ENCODE data around the gene PRM2.
"Not testable (repeated sequence)": the region's sequence is repeated elsewhere in the genome, so short reads cannot be mapped to it uniquely, and the experiment has no call there.

The PRM2 gene

DNA sequence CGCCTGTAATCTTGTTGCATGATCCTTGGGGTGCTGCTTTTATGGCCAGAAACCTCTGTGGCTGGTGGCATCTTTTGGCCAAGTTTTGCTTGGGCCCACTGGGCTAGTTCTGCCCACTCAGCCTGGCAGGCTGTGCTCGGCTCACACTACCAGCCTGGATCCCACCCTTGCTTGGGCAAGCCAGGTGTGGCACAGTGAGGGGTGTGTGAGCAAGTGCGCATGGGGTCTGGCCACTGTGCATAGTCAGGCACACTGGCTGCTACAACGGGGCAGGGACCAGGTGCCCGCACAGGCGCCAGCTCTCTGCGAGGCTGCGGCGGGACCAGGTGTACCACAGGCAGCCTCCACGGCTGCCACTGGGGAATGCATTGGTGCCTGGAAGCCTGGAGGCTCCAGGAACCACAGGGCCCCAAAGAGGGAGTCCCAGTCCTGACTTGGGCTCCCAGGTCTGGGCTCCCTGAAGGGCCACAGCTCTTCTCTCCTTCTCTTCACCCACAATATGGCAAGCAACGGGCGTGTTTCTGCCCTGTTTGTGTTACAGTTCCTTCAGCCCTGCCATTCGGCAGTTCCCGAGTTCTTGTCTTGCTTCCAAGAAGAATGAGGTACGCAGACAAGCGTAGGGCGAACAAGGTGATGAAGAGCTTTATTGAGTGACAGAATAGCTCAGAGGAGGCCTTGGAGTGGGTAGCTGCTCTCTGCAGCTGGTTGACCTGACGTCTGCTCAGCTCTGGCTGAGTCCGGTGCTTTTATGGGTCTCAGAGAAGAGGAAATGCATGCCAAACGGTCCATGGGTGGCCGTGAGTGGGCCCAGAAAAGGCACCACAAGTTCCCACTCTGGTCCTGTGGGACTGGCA is 31.6 kb upstream of the PRM2 start:
- no peak for DNase-seq (ENCODE audit: low read depth in 2 of 2)

DNA sequence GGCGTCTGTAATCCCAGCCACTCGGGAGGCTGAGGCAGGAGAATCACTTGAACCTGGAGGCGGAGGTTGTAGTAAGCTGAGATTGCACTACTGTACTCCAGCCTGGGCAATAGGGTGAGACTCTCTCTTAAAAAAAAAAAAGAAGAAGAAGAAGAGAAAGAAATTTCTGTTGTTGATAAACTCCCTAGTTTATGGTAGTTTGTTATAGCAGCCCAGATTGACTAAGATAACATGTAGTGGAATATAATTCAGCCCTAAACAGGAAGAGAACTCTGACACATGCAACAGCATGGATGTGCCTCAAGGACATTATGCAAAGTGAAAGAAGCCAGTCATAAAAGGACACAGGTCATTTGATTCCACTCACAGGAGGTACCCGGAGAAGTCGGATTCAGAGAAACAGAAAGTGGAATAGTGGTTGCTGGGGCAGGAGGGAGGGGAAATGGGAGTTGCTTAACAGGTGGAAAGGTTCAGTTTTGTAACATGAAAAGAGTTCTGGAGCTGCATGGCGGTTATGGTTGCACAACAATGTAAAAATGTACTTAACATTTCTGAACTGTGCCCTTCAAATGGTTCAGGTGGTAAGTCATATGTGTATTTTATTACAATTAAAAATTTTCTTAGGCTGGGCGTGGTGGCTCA is 30.8 kb upstream of the PRM2 start:
- DNase-seq (ENCODE audit: low read depth in 2 of 2), result no peak

- no peak for DNase-seq (ENCODE audit: low read depth in 2 of 2)
These were observed 30.1 kb upstream of the PRM2 start for GRCh38 chr16:11306381-11306780.

- DNase-seq (ENCODE audit: low read depth in 2 of 2), result no peak
These were observed 27.3 kb upstream of the PRM2 start for GRCh38 chr16:11303405-11304138.

DNA sequence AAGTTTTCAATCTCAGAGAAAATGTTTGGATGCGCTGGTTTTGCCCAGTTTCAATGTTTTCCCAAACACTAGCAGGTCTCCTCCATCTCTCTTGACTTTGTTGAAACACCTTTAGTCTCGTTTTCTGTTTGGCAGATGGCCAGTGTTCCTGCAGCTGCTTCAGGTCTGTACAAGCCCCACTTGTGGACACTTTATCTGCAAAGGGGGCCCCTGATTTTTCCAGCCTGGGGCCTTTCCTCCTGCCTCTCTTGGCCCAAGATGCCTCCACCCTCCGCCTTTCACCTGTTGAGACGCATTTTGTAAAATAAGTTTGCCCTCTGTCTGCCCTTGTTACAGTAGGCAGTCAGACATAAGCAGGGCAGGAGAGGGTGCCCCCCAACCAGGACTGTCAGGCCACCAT is 26.7 kb upstream of the PRM2 start:
- no peak for DNase-seq (ENCODE audit: low read depth in 2 of 2)

- DNase-seq (ENCODE audit: low read depth in 2 of 2), result no peak
These were observed 25.6 kb upstream of the PRM2 start for GRCh38 chr16:11301645-11302501.

GRCh38 chr16:11300560-11300892 is 24.2 kb upstream of the PRM2 start:
- DNase-seq (ENCODE audit: low read depth in 2 of 2), result no peak

- no peak for DNase-seq (ENCODE audit: low read depth in 2 of 2)
These were observed 23.7 kb upstream of the PRM2 start for GRCh38 chr16:11299865-11300559.

DNA sequence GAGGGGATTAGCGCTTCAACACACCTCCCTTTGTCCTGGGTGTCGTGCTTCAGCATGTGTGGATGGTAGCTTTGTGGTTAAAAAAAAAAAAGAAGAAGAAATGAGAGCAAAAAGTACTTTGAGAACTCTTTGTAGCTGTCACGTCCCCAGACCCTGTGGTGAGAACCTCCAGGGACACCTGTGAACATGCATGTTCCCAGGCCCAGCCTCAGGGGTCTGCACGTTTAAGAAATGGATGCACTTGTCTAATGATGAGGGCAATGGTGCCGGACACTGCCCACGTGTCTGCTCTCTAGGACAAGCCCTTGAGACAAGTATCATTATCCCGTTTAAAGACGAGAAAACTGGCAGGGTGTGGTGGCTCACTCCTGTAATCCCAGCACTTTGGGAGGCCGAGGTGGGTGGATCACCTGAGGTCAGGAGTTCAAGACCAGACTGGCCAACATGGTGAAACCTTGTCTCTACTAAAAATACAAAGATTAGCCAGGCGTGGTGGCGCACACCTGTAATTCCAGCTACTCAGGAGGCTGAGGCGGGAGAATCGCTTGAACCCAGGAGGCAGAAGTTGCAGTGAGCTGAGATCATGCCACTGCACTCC is 22.8 kb upstream of the PRM2 start:
- DNase-seq (ENCODE audit: low read depth in 2 of 2), result not testable (repeated sequence)

- DNase-seq (ENCODE audit: low read depth in 2 of 2), result no peak
These were observed 22.0 kb upstream of the PRM2 start for GRCh38 chr16:11298143-11298900.

GRCh38 chr16:11297492-11298142 is 21.3 kb upstream of the PRM2 start:
- DNase-seq (ENCODE audit: low read depth in 2 of 2), result peak; percentile 41 to 57

GRCh38 chr16:11296706-11297491 is 20.6 kb upstream of the PRM2 start:
- DNase-seq (ENCODE audit: low read depth in 2 of 2), result no peak

DNA sequence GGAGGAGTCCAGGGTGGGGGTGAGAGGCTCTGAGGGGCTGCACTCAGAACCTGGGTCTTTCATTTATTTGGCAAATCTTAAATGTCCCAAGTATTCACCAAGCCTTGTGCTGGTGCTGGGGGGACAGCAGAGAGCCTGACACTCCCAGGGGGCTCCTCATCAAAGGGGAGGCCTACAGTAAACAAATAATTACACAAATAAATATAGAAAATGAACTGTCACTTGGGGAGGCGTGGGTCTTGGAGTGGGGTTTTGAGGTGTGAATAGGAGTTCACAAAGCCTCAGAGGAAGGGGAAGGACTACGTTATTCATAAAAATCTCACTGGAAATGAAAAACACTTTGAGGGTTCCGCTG is 20.0 kb upstream of the PRM2 start:
- DNase-seq (ENCODE audit: low read depth in 2 of 2), result no peak

- DNase-seq (ENCODE audit: low read depth in 2 of 2), result no peak
These were observed 19.4 kb upstream of the PRM2 start for GRCh38 chr16:11295672-11296071.

GRCh38 chr16:11292076-11292748 is 15.9 kb upstream of the PRM2 start:
- no peak for DNase-seq (ENCODE audit: low read depth in 2 of 2)

DNA sequence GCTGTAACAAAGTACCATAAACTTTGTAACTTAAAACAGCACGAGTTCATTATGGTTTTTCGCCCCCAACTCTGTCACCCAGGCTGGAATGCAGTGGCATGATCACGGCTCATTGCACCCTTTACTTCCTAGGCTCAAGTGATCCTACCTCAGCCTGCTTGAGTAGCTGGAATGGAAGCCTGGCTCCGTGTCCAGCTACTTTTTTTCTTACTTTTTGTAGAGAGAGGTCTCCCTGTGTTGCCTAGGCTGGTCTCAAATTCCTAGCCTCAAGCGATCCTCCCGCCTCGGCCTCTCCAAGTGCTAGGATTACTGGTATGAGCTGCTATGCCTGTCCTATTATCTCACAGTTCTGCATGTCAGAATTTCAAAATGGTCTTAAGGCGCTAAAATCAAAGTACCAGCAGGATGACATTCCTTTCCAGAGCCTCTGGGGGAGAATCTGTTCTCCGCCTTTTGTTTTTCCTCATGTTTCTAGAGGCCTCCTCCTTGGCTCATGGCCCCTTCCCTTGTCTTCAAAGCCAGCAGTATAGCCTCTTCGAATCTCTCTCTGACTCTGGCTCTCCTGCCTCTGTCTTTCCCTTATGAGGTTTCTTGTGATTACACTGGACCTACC is 14.9 kb upstream of the PRM2 start:
- DNase-seq (ENCODE audit: low read depth in 2 of 2), result no peak

DNA sequence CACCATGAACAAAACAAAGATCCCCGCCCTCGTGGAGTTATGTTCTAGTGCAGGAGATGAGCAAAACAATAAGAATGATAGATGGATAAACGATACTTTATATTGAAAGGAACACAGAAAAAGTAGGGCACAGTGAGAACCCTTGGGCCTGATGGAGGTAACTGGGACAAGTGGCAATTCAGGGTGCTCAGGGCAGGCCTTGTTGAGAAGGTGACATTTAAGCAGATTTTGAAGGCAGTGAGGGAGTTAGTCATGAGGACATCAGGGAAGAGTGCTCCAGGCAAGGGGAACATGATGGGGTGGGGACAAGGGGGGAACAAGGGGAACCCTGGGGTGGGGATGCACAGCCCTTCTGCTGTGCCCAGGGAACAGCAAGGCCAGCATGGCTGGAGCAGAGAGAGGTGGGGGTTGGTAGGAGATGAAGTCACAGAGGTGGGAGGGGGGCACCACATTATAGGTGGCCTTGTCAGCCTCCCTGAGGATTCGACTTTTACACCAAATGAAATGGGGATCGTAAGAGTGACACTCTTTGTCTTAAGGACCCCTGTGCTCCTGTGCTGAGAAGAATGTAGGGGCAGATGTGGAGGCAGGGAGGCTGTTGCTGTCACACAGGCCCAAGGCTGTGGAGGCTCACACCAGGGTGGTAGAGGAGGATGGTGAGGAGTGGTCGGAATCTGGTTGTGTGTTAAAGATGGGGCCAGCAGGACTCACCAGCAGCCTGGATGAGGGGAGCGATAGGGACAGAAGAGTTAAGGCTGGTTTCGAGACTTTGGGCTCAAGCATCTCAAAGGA is 14.0 kb upstream of the PRM2 start:
- DNase-seq (ENCODE audit: low read depth in 2 of 2), result no peak
